Measurements from ENCODE around the gene CPXM2.

The CPXM2 gene

DNA sequence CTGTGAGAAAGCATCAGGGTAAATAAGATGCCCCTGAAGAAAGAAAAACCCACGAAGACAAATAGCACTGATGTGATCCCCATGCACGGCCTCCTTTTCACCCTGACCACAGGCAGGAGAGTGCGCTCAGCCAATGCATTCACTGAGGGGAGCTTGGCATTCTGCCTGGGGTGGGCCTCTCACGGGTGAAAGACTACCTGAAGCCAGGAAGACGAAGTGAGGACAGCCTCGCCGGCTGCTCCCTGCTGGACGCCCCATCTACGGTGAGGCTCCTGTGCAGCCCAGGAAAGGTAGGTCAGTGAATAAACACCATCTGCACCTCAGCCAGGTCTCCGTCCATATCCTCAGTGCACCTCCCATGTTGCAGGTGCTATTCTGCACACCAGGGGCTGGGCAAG is 32.0 kb downstream of the CPXM2 start:
- Histone ChIP-seq H3K4me1 (ENCODE audit: low read depth, poor library complexity, severe bottlenecking) (peaks cover 46% of the 10 kb centered on the region), H3K27ac (peak overlapping the region; percentile 83), H3K4me2 (peak overlapping the region; percentile 75), H3K79me2 (ENCODE audit: insufficient read depth, low read depth) (no peaks in the 10 kb centered on the region), H3K4me3 (IDR thresholded peaks at IDR 0.05; ENCODE audit: insufficient read depth, low read depth, low read length) (no peak overlapping the region), H4K20me1 (ENCODE audit: insufficient read depth) (no peaks in the 10 kb centered on the region), H3K36me3 (ENCODE audit: insufficient read depth) (no peaks in the 10 kb centered on the region), H2AFZ (ENCODE audit: low read depth) (peak overlapping the region; percentile 71; the same call in 1 of the 2 replicates), H3K27me3 (ENCODE audit: insufficient read depth, low read depth) (no peaks in the 10 kb centered on the region), H3K9ac (peak overlapping the region; percentile 54; the same call in 1 of the 2 replicates)
- no peak for TF ChIP-seq CTCF (conservative IDR thresholded peaks at IDR 0.05; ENCODE audit: low read depth, low read length)

DNA sequence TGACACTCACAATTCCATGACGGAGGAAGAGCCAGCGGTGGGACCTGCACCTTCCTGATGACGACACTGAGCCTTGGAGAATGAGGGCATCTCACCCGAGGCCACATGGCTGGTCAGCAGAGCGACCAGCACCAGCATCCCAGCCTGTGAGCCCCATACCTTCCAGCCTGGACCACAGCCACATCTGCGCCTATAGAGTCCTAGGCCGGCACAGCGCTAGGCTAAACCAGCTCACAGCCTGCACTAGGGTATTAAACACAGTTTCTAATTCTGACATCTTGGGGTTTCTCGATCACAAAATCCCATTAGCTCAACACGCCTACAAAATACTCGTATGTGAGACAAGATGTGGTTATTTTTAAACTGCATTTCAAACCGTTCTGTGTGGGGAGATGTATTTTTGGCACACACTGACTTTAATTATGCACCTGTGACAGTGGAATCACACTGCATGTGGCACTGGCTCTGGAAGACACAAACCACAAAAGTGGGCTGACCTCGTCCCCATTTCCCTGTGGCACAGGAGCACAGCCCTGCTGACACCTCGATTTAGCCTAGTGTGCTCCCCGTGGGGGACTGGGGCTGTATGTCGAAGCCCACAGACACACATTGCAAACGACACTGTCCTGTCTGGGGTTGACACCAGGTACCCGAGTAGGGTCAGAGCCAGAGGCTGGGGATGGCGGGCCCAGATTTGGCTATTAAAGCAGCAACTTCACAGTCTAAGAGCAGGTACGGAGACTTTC is 32.5 kb downstream of the CPXM2 start:
- Histone ChIP-seq H3K4me3 (IDR thresholded peaks at IDR 0.05; ENCODE audit: insufficient read depth, low read depth, low read length) (no peak overlapping the region), H3K9ac (peak overlapping the region; percentile 54), H3K4me2 (peak overlapping the region; percentile 75), H3K27me3 (ENCODE audit: insufficient read depth, low read depth) (no peaks in the 10 kb centered on the region), H3K27ac (peak overlapping the region; percentile 83), H3K79me2 (ENCODE audit: insufficient read depth, low read depth) (no peaks in the 10 kb centered on the region), H3K4me1 (ENCODE audit: low read depth, poor library complexity, severe bottlenecking) (peaks cover 46% of the 10 kb centered on the region), H4K20me1 (ENCODE audit: insufficient read depth) (no peaks in the 10 kb centered on the region), H3K36me3 (ENCODE audit: insufficient read depth) (no peaks in the 10 kb centered on the region), H2AFZ (ENCODE audit: low read depth) (peak overlapping the region; percentile 71)
- TF ChIP-seq CTCF (conservative IDR thresholded peaks at IDR 0.05; ENCODE audit: low read depth, low read length), result no peak

- no peaks in the 10 kb centered on the region for H3K27me3 ChIP-seq (ENCODE audit: insufficient read depth, low read depth)
- TF ChIP-seq CTCF (conservative IDR thresholded peaks at IDR 0.05; ENCODE audit: low read depth, low read length), result no peak
Observed at GRCh38 chr10:123858077-123858681, 33.4 kb downstream of the CPXM2 start.

GRCh38 chr10:123857616-123858015 is 34.0 kb downstream of the CPXM2 start:
- peak overlapping the region; percentile 54; the same call in 1 of the 2 replicates for H3K9ac ChIP-seq
- peak overlapping the region; percentile 83 for H3K27ac ChIP-seq

More at GRCh38 chr10:123858077-123858681, 33.4 kb downstream of the CPXM2 start:
- peak overlapping the region; percentile 54 for H3K9ac ChIP-seq
- peak overlapping the region; percentile 83 for H3K27ac ChIP-seq
- H3K36me3 ChIP-seq (ENCODE audit: insufficient read depth), result no peaks in the 10 kb centered on the region
- H3K4me1 ChIP-seq (ENCODE audit: low read depth, poor library complexity, severe bottlenecking), result peaks cover 54% of the 10 kb centered on the region
- no peak overlapping the region for H3K4me3 ChIP-seq (IDR thresholded peaks at IDR 0.05; ENCODE audit: insufficient read depth, low read depth, low read length)
- H2AFZ ChIP-seq (ENCODE audit: low read depth), result peak overlapping the region; percentile 71; the same call in 1 of the 2 replicates
- H3K4me2 ChIP-seq, result peak overlapping the region; percentile 75
- no peaks in the 10 kb centered on the region for H4K20me1 ChIP-seq (ENCODE audit: insufficient read depth)
- H3K79me2 ChIP-seq (ENCODE audit: insufficient read depth, low read depth), result no peaks in the 10 kb centered on the region

More at GRCh38 chr10:123857616-123858015, 34.0 kb downstream of the CPXM2 start:
- H3K4me2 ChIP-seq, result peak overlapping the region; percentile 75; the same call in 1 of the 2 replicates
- H3K36me3 ChIP-seq (ENCODE audit: insufficient read depth), result no peaks in the 10 kb centered on the region
- H2AFZ ChIP-seq (ENCODE audit: low read depth), result peak overlapping the region; percentile 71; the same call in 1 of the 2 replicates
- TF ChIP-seq CTCF (conservative IDR thresholded peaks at IDR 0.05; ENCODE audit: low read depth, low read length), result no peak
- H3K4me3 ChIP-seq (IDR thresholded peaks at IDR 0.05; ENCODE audit: insufficient read depth, low read depth, low read length), result no peak overlapping the region
- no peaks in the 10 kb centered on the region for H4K20me1 ChIP-seq (ENCODE audit: insufficient read depth)
- no peaks in the 10 kb centered on the region for H3K79me2 ChIP-seq (ENCODE audit: insufficient read depth, low read depth)
- peaks cover 54% of the 10 kb centered on the region for H3K4me1 ChIP-seq (ENCODE audit: low read depth, poor library complexity, severe bottlenecking)
- H3K27me3 ChIP-seq (ENCODE audit: insufficient read depth, low read depth), result no peaks in the 10 kb centered on the region

Measured in KMS-11 (cell line).